ENCODE results near the gene PIK3C2G.

The PIK3C2G gene

GRCh38 chr12:18345021-18345735 lies 83.9 kb downstream of the PIK3C2G start:
- DNase-seq, result no peak

DNA sequence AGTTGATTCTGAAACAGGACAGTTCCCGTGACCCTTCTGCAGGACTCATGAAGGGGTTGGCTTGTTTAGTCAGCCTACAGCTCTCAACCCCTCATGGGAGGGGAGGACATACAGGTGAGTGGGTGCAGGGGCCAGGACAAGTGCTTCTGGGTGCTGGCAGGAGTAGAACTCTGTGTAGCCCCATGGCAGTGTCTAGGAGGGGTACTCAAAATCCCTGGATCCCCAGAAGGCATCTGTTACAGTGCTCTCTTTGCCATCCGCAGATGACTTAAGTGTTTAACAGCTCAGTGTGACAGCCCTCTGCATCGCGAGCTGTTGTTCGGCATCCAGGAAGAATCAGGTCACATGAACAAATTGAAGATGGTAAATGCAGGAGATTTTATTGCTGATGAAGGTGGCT lies 91.0 kb downstream of the PIK3C2G start:
- no peak for DNase-seq

- no peak for DNase-seq
Observed at GRCh38 chr12:18355429-18355828, 94.1 kb downstream of the PIK3C2G start.

- no peak for DNase-seq
Observed at GRCh38 chr12:18358077-18358476, 96.8 kb downstream of the PIK3C2G start.

- DNase-seq, result no peak
Observed at GRCh38 chr12:18358930-18359329, 97.6 kb downstream of the PIK3C2G start.

- no peak for DNase-seq
Observed at GRCh38 chr12:18361433-18361832, 100.1 kb downstream of the PIK3C2G start.

GRCh38 chr12:18363321-18363720 lies 102.0 kb downstream of the PIK3C2G start:
- no peak for DNase-seq

- no peak for DNase-seq
Observed at GRCh38 chr12:18368594-18368993, 107.3 kb downstream of the PIK3C2G start.

DNA sequence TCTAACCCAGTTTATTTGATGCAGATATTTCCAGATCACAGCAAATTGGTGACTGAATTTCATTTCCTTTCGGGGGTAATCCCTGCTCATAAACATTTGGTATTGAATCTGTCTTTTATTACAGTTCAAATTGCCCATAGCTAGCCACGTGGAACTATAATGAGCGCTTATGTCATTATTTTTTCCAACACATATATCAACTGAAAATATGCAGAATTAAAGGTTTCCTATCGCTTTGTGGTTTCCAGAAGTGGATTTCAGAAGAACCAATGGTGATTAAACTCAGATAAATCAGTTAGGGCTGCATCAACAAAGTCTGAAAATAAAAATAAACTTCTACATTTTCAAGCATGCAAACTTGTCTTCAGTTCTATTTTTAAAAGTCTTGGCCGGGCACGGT lies 111.9 kb downstream of the PIK3C2G start:
- no peak for DNase-seq

DNA sequence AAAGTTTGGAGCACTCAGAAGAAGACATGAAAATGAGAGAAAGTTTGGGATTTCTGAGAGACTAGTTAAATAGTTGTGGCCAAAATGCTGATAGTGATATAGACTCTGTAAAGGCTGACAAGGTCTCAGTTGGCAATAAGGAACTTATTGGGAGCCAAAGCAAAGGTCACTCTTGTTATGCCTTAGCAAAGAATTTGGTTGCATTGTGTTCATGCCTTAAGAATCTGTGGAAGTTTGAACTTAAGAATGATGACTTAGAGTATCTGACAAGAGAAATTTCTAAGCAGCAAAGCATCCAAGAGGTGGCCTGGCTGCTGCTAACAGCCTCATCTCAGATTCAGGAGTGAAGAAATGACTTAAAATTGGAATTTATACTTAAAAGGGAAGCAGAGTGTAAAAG lies 113.8 kb downstream of the PIK3C2G start:
- DNase-seq, result no peak

GRCh38 chr12:18375583-18375982 lies 114.3 kb downstream of the PIK3C2G start:
- DNase-seq, result no peak

DNA sequence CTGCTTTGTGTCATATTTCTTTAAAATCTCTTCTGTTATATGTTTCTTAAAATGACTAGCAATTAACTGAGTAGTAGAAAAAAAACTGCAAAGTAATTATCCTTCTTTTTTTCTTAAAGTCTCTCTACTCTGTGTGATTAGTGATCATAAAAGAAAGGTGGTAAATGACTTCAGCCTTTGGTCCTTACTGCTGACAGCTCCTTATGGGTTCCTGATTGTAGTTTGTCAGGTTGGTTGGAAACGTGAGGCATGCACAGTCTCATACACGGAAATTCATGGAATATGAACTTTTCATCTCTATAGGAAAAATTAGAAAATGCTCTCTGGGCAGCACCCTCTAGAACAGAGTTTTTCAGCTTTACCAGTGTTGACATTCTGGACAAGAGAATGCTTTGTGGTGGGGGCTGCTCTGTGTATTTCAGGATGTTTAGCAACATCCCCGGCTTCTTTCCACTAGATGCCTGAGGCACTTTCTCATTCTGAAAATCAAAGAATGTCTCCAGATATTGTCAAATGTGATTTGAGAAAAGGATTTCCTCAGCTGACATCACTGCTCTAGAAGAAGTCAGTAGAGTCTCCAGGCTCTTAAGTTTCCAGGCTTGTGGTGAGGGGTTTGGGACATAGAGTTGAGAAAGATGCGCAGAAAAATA lies 121.0 kb downstream of the PIK3C2G start:
- DNase-seq, result no peak

- DNase-seq, result no peak
Observed at GRCh38 chr12:18383203-18383602, 121.9 kb downstream of the PIK3C2G start.

GRCh38 chr12:18387706-18388105 lies 126.4 kb downstream of the PIK3C2G start:
- no peak for DNase-seq

DNA sequence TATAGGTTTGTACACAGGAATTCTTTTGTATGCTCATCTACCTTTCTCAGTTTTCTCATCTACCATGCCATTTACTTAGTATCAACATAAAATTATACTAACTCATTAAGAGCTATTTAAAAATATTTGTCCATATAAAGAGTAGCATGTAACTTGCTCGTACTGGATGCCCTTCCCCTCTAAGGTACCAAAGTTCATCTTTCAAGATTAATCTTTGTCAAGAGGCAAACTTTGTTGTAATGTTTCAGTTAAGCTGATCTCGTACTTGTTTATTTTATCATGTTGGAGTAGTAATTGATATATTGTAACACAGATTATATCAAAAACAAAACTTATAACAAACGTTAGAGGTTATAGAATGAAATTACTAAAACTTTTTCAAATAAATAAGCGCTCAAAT lies 128.5 kb downstream of the PIK3C2G start:
- DNase-seq, result no peak

DNA sequence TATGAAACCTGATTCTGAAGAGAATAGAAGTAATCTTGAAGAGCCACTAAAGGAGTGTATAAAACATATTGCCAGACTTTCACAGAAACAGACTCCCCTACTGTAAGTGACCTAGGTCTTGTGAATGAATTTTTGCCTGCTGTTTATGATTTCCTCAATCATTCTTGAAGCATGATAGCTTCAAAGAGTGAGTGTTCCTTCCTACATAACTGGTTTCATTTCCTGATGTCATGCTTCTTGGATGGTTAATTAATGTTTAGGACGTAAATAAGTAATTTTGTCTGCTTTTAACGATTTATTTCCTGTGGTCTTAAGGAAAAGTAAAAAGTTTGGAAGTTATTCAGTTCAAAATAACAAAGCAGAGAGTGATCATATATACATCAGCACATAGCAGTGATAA lies 129.8 kb downstream of the PIK3C2G start:
- DNase-seq, result no peak

GRCh38 chr12:18394742-18395141 lies 133.4 kb downstream of the PIK3C2G start:
- DNase-seq, result no peak

- no peak for DNase-seq
Observed at GRCh38 chr12:18400186-18400585, 138.9 kb downstream of the PIK3C2G start.

DNA sequence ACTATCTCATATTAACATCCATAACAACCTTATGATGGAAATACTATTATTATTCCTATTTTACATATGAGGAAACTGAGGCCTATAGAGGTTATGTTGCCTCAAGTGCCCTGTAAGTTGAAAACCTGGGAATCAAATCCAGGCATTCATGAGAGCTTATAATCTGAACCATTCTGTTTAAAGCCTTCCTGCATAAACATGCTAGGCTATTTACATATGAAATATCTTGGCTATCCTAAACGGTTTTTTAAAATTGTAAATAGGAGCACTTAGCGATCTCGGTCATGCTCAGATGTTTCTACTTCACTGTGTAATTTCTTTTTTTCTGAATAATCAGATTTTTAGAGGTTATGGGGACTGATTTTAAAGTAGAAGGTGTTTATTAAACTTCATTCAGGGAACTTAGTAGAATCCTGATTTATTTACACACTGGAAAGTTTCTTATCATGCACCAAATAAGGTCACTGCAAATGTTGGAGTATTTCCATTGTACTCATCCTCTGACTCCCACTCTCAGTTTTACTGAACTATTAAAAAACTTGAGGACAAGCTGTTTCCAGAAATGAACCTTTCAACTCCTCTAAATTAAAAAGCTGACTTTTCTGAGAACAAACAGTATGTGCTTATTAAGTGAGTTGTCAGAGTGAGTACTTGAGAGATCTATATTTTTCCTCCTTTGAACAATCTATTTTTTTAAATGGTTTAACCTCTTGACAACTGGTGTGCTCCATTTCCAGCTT lies 141.7 kb downstream of the PIK3C2G start:
- no peak for DNase-seq

DNA sequence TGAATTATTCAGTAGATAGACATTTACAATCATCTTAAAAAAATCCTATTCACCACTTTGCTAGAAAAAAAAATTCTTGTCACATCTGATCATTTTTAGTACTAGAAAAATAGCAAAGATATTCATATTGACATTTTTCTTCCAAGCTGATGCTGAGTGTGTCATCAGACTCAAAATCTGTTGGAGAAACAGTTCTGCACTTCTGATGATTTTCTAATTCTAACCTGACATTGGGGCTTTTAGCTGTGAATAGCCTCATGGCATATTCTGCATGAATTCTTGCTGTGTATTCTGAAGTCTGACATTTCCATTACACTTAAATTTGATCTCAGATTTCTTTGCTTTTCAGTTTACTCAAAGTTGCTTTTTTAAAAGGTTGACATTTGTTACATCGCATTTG lies 150.1 kb downstream of the PIK3C2G start:
- no peak for DNase-seq

DNA sequence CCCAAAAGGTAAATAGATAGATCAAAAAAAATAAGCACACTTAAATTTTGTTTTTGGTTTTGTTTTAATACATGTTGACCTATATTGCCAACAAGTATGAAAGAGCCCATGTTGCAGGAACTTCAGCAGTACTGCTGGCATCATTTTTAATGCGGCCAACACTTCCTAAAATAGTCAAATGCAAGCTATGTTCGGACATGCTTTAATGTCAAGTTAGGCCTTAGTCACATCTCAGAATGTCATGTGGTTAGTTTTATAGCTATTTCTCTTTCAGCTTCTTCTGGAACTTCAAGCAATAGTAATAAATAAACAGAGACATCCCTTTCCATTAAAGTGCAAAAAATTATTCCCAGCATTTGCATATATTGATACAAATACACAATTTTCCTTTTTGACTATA lies 153.4 kb downstream of the PIK3C2G start:
- no peak for DNase-seq

GRCh38 chr12:18415227-18415626 lies 153.9 kb downstream of the PIK3C2G start:
- no peak for DNase-seq

DNA sequence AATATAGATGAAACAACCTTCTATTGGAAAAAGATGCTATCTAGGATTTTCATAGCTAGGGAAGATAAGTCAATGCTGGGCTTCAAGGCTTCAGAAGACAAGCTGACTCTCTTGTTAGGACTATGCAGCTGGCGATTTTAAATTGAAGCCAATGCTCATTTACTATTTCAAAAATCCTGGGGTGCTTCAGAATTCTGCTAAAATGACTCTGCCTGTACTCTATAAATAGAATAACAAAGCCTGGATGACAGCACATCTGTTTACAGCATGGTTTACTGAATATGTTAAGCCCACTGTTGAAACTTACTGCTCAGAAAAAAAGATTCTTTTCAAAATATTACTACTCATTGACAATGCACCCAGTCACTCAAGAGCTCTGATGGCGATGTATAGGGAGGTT lies 155.1 kb downstream of the PIK3C2G start:
- no peak for DNase-seq

DNA sequence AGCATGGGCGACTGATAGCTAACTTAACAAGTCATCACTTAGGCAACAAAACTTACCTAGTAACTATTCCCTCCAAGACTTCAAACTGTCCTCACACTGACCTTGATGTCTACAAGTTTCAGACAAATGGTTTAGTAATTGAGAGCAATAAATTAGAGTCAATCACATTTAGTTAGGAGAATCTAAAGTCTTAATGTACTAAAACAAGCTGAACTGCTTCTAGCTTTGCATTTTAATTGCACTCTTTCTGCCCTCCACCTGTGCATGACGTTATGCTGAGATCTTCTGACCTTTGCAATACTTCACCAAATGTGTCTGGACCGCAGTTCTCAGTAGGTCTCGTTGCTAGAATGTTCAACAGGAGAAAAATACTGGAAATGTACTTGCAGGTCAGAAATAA lies 158.0 kb downstream of the PIK3C2G start:
- DNase-seq, result no peak
